T47D (cell line): ENCODE results near the gene SKA1.

Source experiments
- DNase-seq, 2 experiments: peaks; one replicate each; pipeline versions ENCODE4 v3.0.0 to v3.0.0-alpha.2; 2011 to 2012; ENCODE audit warnings: low read depth in 1 of 2, low spot score in 1 of 2
- JUND ChIP-seq: IDR thresholded peaks from 2 replicates; pipeline ENCODE4 v1.6.1; 2012; ENCODE audit warnings: low read depth
- in situ Hi-C: cut with HindIII; loops from 2 replicates; pipeline ENCODE4 v1.10.0; 2016; ENCODE audit warnings: low sequenced_read_pairs, low pct_unique_long_range_greater_than_20kb

The SKA1 gene

DNA sequence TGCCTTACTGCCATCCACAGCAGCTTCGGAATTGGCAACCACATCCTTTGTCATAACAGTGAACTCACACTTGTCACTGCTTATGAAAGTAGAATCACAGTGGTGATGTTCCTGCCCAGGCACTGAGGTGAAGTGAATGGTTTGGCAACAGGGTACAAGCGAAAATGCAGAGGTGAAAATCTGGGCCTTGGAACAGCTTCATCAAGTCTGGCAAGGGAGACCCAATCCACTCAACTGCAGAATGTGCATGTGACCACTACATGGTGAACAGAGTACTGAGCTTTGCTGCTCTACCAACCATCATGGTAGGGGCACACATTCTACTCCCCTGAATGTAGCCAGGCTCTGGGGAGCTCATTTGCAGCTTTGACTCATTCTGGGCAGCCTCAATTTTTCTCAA is 15.0 kb upstream of the SKA1 start:
- in situ Hi-C loops = no loop called here
- TF ChIP-seq JUND = no peak
- DNase-seq = no peak

DNA sequence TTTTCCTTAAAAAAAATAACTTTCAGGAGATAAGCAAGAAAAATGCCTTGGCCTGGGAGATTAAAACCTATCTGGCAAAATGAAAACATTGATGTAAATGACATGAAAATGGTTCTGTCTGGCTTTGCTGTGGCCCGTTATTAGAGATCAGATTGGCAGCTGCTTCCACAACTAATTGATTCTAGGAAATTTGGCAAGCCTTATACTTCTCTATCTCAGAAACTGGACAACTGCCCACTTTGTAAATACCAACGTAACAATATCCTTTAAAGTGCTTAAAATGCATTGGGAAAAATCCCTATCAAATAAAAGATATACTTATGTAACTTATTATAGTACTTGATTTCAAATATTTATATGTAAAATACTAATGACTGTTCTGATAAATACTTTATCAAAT is 14.2 kb upstream of the SKA1 start:
- DNase-seq = no peak
- no peak for TF ChIP-seq JUND
- in situ Hi-C loops = no loop called here

DNA sequence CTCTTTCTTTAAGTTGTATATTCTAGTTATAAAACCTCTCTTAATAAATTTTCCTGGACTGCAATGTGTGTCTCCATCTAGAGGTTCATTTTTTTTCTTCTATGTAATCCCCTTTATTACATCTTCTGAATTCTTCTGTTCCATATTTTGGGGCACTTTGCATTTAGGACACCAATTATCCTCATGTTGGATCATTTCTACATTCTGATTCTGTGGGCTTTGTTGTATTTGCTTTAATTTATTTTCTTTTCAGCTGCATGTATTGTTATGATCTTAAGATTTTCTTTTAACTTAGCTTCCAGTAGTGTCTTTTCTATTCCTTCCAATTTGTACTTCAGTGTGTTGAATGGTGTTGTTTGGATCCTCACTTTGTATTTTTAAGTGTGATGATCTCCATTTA is 5.2 kb upstream of the SKA1 start:
- in situ Hi-C loops = no loop called here

DNA sequence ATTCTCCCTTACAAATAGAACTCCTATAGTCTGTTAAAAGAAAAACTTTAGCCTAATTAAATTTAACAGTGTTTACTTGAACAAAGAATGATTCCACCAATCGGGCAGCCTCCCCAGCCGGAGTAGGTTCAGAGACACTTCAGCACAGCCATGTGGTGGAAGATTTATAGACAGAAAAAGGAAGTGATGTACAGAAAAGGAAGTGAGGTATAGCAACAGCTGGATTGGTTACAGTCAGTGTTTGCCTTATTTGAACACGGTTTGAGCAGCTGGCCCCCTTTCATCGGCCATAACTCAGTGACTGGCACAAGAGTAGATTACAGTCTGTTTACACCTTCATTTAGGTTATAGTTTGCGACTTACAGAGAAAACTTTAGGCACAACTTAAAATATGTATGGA is 2.1 kb upstream of the SKA1 start:
- DNase-seq = no peak
- no peak for TF ChIP-seq JUND
- in situ Hi-C loops = no loop called here

More for the DNA sequence above, 5.2 kb upstream of the SKA1 start:
- no peak for DNase-seq
- no peak for TF ChIP-seq JUND

DNA sequence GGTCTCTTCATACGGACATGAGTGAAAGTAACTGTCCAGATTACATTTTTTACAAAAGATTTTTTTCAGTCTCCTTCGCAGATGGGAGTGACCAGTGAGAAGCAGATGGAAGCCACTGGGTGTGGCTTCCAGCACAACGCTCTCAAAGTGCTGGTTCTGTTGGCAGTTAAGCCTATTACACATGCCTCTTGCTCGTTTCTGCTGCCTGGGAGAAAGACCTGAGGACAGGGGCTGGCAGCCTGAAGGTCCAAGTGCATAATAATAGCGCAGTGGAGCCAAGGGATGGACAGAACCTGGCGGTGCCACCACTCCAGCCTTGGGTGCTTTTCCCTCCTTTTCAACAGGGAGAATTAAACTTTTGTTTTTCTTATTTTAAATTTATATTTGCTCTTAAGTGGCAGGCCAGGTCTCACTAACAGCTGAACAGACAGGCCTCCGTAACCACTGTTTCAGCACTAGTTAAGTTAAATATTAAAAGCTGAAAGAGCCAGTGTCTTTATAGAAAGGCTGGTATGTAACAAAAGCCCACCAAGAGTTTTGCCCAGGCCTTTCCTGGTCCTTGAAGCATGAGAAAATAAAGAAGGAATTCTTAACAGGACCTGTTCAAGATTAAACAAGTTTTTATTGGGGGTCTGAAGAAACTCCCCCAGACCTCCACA is 1.2 kb upstream of the SKA1 start:
- no peak for TF ChIP-seq JUND
- in situ Hi-C loops = no loop called here
- DNase-seq = no peak

DNA sequence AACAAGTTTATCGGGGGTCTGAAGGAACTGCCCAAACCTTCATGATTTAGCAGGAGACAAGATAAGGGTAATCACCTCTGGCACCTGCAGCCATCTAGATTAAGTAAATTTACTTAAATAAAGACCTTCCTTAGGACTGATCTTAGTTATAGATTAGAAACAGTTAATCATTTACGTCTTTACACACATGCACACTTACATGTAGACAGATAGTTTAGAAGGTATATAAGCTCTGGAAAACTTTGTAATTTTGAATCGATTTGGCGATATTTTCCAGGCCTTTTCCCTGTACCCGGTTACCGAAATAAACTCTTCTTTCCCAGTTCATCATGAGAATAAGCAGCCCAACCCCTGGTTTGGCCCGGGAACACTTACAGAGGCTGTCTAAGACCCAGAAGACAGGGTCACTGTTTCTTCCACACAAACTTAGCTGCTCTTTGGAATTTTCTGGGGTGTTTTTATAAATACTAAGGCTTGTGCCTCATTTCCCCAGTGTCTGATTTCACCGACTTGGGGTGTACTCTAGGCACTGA is 560 bp upstream of the SKA1 start:
- TF ChIP-seq JUND = no peak
- in situ Hi-C loops = no loop called here
- no peak for DNase-seq

DNA sequence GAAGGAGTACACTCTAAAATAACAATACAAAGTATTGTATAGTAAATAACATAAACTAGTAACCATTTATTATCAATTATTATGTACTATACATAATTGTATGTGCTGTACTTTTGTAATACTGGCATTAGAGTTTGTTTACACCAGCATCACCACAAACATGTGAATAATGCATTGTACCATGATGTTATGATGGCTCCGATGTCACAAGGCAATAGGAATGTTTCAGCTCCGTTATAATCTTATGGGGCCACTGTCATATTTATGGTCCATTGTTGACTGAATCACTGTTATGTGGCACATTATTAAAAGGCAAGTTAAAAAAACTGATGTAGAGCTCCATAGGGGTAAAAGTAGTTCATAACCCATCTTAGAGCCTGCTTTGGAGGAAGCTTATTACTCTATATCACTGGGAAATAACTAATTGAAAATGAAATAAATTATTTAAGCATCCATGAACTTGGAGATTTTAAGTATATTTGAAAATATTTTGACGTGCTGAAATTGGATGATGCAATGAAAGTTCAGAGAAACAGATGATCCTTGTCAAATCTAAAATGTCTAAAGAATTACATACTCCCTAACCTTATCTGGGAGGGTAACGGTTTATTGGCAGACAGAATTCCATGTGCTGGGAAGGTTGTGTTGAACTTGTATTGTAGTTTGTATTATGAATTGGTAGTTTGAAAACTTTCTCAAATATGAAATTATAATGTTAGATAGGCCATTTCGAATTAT is 2.4 kb downstream of the SKA1 start:
- no peak for DNase-seq
- in situ Hi-C loops = no loop called here
- no peak for TF ChIP-seq JUND

DNA sequence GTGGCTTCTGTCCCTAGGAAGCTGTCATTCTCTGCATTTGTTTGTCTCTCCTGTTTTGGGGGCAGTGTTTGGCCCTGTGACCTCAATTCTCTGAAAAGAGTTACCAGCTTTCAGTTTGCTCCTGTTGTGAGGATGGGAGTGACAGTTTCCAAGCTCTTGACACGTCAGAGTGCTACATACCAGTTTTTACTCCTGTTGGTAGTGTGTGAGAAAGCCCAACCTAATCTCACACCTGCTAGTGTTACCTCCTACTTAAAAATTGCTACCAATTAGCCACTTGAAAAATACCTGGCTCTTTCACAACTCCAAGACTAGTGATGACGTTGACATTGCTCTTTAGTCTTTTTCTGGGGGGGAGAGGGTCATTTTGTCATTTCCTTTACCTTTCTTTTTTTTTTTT is 14.1 kb downstream of the SKA1 start:
- in situ Hi-C loops = no loop called here
- TF ChIP-seq JUND = no peak
- DNase-seq = no peak

DNA sequence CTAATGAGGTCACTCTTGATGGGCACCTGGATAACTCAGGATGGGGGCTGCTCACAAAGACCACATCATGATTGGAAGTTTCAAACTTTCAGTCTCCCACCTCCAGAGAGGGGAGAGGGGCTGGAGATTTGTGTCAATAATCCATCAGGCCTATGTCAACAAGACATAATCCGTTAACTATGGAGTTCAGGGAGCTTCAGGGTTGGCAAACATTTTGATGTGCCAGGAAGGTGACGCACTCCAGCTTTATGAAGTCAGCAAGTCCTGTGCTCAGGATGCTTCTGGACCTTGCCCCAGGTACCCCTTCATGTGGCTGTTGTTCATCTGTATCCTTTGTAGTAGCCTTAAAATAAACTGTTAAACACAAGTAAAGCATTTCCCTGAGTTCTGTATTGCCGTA is 19.0 kb downstream of the SKA1 start:
- TF ChIP-seq JUND = no peak
- no peak for DNase-seq
- in situ Hi-C loops = no loop called here

DNA sequence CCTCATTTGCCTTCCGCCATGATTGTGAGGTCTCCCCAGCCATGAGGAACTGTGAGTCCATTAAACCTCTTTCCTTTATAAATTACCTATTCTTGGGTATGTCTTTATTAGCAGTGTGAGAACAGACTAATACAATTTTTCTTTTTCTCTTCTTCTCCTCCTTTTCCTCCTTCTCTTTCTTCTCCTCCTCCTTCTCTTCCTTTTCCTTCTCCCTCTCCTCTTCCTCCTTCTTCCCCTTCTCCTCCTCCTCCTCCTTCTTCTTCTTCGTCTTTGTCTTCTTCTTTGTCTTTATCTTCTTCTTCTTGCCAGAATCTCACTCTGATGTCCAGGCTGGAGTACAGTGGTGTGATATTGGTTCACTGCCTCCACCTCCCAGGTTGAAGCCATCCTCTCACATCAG is 20.2 kb downstream of the SKA1 start:
- no peak for DNase-seq
- in situ Hi-C loops = no loop called here
- no peak for TF ChIP-seq JUND

DNA sequence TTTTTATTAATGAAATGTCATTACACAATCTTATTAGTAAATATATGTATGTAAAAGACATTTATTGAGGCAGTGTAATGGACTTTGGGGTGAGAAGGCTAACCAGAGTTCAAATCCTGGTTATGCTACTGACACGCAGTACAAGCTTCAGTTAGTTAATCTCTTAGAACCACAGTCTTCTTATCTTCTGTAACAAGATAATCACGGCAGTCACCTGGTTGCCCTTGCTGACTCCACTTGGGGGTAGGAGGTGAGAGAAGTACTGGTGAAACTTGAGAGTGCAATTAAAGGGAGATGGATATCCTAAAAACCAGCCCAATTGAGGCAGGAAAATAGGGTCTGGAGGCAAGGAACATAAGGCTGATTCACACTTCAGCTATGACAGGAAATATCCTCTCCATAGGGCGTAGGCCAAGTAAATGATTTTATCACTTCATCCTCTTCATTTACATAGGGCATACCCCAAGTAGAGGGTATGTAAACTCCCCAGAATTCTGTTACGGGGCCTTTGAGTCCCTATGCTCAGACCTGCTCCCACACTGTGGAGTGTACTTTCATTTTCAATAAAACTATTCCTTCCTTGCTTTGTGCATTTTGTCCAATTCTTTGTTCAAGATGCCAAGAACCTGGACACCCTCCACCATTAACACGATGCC is 21.3 kb downstream of the SKA1 start:
- DNase-seq = no peak
- TF ChIP-seq JUND = no peak
- in situ Hi-C loops = no loop called here

DNA sequence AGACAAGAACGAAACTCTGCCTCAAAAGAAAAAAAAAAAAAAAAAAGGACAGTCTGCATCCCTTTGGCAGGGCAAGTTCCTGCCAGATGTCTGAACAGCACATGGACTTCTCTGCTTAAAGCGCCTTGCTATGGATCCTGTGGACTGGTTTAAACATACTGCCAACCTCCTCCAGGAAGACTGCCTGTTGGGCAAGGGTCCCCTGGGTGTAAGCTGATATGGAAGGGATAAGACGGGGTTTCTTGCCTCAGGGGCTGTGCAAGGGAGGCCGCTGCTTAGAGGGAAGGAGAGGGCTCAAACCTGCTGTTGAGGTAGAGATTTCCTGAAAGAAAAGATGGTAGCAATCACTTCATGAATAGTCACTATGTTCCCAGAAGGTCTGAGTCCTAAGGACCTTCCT is 22.2 kb downstream of the SKA1 start:
- in situ Hi-C loops = no loop called here
- DNase-seq = no peak
- TF ChIP-seq JUND = no peak

DNA sequence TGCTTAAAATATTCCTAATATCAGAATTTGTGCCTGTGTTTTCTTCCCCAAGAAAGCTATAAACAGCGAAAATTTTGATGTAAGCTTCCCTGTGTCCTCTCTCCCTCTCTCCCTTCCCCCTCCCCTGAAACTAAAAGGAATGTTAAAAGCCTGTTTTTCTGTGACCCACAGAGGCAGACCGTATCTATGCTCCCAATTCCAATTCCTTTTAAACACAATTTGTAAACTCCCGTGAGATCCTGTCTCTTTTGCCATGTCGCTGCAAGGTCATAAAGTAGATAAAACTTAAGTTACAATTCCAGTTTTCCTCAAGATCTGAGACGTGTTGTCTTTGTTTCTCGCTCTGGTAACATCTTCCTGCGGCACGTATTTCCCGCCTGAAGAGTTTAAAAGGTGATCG is 23.3 kb downstream of the SKA1 start:
- TF ChIP-seq JUND = no peak
- in situ Hi-C loops = no loop called here
- DNase-seq = no peak
